Skin of body (tissue), 2 donors: ENCODE data around the gene OR8J1. TPM values are rescaled to one million over a fixed set of nuclear protein-coding genes. Genes with fewer than 3 reads are reported as not detected.
"Not testable (repeated sequence)": the region's sequence is repeated elsewhere in the genome, so short reads cannot be mapped to it uniquely, and the experiment has no call there.

ENCODE experiments used
- DNase-seq: peaks from one replicate; lab custom pipeline; 2025; lab: John Stamatoyannopoulos, UW
- total RNA-seq: library from RNA; depleted of rRNA; stranded (reverse); fragments of >200 nt; gene quantifications from one replicate; pipeline ENCODE4 v1.2.3, GENCODE V29; 2014

OR8J1 gene, protein sequence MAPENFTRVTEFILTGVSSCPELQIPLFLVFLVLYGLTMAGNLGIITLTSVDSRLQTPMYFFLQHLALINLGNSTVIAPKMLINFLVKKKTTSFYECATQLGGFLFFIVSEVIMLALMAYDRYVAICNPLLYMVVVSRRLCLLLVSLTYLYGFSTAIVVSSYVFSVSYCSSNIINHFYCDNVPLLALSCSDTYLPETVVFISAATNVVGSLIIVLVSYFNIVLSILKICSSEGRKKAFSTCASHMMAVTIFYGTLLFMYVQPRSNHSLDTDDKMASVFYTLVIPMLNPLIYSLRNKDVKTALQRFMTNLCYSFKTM
- not detected for total RNA-seq

DNA sequence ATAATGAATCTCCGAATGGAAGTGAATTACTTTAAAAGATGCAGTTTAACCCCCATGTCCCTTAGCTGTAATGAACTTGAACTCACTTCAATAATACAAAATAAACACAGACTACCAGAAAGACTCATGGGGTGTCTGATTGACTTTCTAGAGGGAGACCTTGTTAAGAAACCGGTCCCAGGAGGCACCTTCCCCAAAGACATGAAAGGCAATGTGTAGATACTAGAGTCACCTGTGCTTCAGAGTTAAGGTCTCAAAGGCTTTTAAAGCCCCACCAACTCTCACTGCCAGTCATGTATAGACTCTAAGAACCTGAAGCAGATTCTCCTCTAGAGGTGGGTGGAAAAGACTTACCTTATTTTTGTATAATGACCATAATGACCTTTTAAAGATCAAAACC, at the start of gene OR8J1:
OR8J1 (plus strand) TSS at position 301 of the 400 bp plus-strand sequence. CDS start 5,956 bp downstream, outside the sequence.
- DNase-seq: no peak

- DNase-seq: no peak
These were observed 46.3 kb upstream of the OR8J1 start for GRCh38 chr11:56307836-56308235.

DNA sequence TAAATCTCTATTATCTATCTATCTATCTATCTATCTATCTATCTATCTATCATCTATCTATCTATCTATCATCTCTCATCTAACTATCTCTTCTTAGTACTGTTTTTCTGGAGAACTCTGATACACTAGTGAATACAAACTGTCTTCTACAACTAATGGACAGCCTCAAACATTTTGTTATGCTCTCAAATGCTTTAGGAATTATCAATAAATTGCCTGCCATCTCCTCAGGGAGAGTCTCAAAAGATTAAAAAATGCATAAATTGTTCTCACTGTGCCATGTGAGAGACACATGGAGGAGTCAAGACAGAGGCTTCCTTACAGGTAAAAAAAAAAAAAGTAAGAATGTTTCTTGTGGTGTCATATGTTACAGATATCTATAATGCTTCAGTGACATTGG, 39.2 kb upstream of the OR8J1 start, which contains the start of gene OR8K3:
OR8K3 (plus strand) TSS at position 301 of the 400 bp plus-strand sequence. CDS start 3,163 bp downstream, outside the sequence.
- no peak for DNase-seq

DNA sequence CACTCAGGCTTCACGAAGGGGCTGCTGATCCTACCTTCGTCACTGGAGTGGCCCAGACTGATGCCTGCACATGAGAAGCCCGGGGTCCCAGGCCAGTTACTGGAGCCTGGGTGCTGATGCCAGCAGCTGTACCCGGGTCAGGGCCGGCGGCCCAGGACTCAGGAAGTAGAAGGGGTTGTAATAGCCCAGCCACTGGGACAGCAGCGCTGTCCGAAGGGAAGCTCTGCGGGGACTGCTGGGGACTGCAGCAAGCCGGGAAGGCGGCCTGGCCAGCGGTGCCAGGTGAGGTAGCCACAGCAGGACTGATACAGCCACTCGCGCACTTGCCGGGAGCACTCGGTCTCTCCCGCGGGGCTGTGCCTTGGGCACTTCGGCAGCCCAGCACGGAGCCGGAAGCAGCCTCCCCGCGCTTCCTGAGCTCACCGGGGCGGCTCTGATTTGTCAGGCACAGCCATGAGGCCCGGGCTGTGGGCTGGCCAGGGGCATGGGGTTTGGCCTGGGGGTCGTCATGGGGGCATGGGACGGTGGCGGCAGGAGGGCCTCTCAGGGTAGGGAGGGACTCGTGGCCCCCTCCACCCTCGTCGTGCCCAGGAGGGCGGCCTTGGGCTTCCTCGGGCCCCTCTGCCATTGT, 22.1 kb upstream of the OR8J1 start:
- no peak for DNase-seq

- no peak for DNase-seq
These were observed 20.9 kb upstream of the OR8J1 start for GRCh38 chr11:56333156-56333555.

GRCh38 chr11:56340289-56340688, 13.8 kb upstream of the OR8J1 start:
- DNase-seq: no peak

DNA sequence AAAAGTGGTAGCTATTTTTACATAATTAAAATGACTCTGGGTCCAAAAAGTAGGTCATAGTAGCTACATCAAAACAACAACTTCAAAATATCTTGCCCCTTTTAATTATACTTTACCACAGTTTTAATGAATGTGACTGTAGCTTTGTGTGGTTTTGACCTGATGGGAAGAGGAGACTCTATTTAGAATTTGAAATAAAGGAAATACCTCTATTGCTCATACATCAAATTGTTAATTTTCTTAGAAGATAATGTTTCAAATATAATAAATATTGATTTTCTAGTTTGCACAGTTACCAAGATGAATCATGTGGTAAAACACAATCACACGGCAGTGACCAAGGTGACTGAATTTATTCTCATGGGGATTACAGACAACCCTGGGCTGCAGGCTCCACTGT, 8.4 kb upstream of the OR8J1 start, which contains the start of gene OR8K1:
OR8K1 (plus strand) TSS at position 301 of the 400 bp plus-strand sequence; CDS start at position 301, 0 bp downstream.
- no peak for DNase-seq

DNA sequence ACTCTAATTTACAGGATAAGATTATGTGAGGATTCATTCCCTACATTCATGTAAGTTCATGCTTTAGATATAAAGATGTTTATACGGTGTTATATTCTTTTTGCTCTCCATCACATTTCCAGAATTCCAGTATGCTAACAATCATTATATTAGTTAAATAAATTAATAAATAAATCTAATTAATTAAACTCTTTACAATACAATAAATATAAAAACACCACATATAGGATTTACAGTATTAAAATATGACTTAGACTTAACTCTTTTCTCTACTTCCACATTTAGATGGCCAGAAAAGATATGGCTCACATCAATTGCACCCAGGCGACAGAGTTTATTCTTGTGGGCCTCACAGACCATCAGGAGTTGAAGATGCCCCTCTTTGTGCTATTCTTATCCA, 21.2 kb downstream of the OR8J1 start, which contains the start of gene OR8U1:
OR8U1 (plus strand) TSS at position 301 of the 400 bp plus-strand sequence; CDS start at position 301, 0 bp downstream.
- no peak for DNase-seq

DNA sequence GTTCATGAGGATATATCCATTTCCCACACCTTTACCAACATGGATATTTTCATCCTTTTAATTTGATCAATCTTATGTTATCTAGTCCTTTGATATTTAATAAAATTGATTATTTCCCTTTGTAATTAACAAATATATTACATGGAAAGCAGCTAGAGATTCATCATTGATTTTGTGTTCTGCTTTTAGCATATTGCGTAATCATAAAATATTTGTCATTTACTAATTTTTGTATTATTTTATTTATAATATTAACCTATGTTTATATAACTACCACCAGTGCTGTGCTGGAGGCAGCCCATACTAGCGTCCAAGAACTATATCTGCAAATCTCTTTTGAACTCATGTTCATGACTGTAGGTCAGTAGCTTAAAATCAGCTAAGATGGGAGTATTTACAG, 26.0 kb downstream of the OR8J1 start:
- DNase-seq: no peak

- no peak for DNase-seq
These were observed 40.3 kb downstream of the OR8J1 start for GRCh38 chr11:56394381-56394780.

DNA sequence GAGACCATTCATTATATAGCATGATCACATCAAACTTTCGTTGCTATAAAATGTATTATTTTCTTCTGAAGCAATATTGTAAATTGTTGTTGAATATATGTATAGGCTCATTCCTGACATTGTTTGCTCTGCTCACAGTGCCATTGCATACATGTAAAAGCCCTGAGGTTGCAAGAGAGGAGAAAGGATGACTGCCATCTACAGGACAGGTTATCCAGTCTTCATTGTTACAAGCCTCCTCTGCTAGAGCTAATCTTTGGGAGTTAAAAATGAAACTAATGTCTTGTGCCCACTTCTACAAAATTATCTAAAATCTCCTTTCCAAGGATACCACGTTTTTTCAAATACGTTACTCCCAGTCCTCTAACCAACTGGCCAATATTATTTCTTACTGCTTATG, 42.0 kb downstream of the OR8J1 start:
- no peak for DNase-seq

- DNase-seq: not testable (repeated sequence)
These were observed 47.9 kb downstream of the OR8J1 start for GRCh38 chr11:56401858-56402461.

GRCh38 chr11:56404393-56404792, 50.3 kb downstream of the OR8J1 start:
- DNase-seq: no peak

DNA sequence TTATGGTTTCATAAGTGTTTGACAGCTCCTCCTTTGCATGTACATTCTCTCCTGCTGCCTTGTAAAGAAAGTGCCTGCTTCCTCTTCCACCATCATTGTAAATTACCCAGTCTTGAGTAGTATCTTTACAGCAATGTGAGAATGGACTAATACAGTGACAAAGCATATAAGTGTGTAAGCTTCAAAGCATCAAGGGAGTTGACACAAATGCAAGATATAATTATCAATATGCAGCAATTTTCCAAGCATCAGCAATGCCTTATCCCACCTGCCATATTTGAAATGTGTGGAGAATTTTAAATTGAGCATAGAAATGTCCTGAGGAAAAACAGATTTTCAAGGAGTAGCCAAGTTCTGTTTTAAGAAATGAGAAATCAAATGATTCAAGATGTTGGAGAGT, 56.7 kb downstream of the OR8J1 start:
- DNase-seq: no peak

Other genes with a start within 250 kb of the OR8J1 start
- not detected for gene OR8H3, start 231.9 kb upstream of the OR8J1 start, total RNA-seq
- not detected for gene OR8J3, start 214.1 kb upstream of the OR8J1 start, total RNA-seq
- not detected for gene OR8K5, start 194.0 kb upstream of the OR8J1 start, total RNA-seq
- gene OR5J2, start 177.7 kb upstream of the OR8J1 start, total RNA-seq: not detected
- not detected for gene OR5T2, start 120.0 kb upstream of the OR8J1 start, total RNA-seq
- gene OR5T3, start 102.0 kb upstream of the OR8J1 start, total RNA-seq: not detected
- not detected for gene OR5T1, start 80.1 kb upstream of the OR8J1 start, total RNA-seq
- gene OR8H1, start 62.0 kb upstream of the OR8J1 start, total RNA-seq: not detected
- gene OR8K3, start 39.1 kb upstream of the OR8J1 start, total RNA-seq: not detected
- not detected for gene OR8K1, start 8.3 kb upstream of the OR8J1 start, total RNA-seq
- not detected for gene OR8U1, start 21.3 kb downstream of the OR8J1 start, total RNA-seq
- not detected for gene OR5AL1, start 58.4 kb downstream of the OR8J1 start, total RNA-seq
- not detected for gene OR5M3, start 119.1 kb downstream of the OR8J1 start, total RNA-seq
- gene OR5M8, start 137.1 kb downstream of the OR8J1 start, total RNA-seq: not detected
- gene OR5M11, start 189.0 kb downstream of the OR8J1 start, total RNA-seq: not detected
- not detected for gene OR5M10, start 223.4 kb downstream of the OR8J1 start, total RNA-seq